Right renal pelvis (tissue), 4 donors: ENCODE data around the gene CD248. TPM values are rescaled to one million over a fixed set of nuclear protein-coding genes. Genes with fewer than 3 reads are reported as not detected.

ENCODE experiments used
- DNase-seq, 4 donors: peaks; one replicate each; pipeline ENCODE4 v3.0.0-alpha.2; 2013; ENCODE audit warnings: low read depth in 4 of 4, low spot score in 3 of 4, missing footprints in 1 of 4
- polyA plus RNA-seq, 4 donors: library from polyadenylated mRNA; unstranded; fragments of 120-200 nt; gene quantifications; one replicate each; pipeline ENCODE4 v1.2.1, GENCODE V29; 2013; ENCODE audit not compliant: insufficient read length in 4 of 4

Gene CD248
- polyA plus RNA-seq, 4 donors, result 69.0 to 80.6 (median 73.7) TPM

DNA sequence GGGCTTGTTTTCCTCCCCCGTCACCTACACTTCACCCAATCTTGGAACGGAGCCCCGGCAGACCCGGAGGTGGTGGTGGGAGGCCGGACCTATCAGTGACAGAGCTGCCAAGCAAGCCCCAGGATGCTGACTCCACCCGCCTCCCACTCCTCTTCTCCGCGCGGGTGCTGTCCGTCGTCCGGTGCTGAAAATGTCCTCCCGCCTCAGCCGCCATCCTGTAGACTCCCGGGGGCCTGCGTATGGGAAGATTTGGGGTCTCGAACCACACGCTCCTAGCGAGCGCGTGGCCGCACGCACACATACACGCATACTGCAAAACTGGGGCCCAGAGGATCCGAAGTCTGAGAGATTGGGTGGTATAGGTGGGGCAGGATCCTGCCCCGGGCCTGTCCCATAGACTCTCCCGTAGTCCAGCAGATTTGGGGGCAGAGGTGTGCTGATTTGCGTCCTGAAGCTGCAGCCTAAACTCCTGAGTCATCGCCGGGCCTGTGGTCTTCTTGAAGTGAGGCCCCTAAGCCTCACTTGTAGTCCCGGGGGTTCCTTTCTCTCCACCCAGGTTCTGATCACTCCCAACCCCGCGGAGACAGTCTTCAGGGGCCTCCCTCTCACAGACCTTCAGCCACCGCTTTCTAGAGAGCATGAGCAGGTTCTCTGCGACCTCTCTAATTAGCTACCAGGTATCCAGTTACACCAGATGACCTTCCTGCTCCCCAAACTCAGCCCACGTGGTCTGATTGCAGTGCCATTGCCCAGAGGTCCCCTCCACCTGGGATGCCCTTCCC, 27.1 kb downstream of the CD248 start:
- peak in 3 of 4 donors; percentile 67 to 78 (median 69) for DNase-seq

- DNase-seq, result peak; percentile 93 to 97 (median 96)
These were observed 27.9 kb downstream of the CD248 start, which contains the start of gene YIF1A for GRCh38 chr11:66288671-66289547. Gene YIF1A (minus strand): TSS chr11:66289143. CDS start chr11:66288985, 158 bp downstream.

GRCh38 chr11:66287889-66288670, 28.8 kb downstream of the CD248 start:
- no peak for DNase-seq

GRCh38 chr11:66287211-66287888, 29.5 kb downstream of the CD248 start:
- no peak for DNase-seq

- DNase-seq, result no peak
These were observed 30.1 kb downstream of the CD248 start for GRCh38 chr11:66286699-66287098.

DNA sequence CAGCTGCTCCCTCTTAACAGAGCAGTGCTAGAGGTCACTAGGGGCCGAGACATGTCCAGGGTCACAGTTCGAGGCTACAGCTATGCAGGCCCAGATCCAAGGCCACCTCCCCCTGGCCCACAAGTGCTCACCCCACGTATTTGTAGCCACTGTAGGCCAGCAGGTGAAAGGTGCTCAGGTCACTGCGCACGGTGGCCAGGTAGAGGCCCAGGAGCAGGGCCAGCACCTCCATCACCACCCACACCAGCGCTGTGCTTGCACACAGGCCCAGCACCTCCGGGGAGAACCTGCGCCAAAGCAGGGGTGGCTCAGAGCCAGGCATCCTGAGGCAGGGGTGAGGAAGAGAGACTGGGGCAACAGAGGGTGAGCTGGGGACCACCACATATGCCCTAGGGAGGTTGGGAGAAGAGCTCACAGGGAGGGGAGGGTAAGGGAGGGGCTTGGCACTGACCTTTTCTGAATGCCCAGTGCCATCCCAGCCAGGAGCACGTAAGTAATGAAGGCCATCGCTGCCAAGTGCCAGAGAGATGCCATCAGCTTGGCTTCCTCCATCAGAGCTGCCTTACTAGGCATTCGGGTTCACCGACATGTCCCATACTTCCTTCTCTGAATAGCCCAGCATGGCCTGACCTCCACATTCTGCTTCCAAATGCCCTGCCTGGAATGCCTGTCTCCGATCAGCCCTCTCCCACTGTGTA, 31.4 kb downstream of the CD248 start:
- DNase-seq, result no peak

GRCh38 chr11:66284526-66285078, 32.2 kb downstream of the CD248 start:
- no peak for DNase-seq

DNA sequence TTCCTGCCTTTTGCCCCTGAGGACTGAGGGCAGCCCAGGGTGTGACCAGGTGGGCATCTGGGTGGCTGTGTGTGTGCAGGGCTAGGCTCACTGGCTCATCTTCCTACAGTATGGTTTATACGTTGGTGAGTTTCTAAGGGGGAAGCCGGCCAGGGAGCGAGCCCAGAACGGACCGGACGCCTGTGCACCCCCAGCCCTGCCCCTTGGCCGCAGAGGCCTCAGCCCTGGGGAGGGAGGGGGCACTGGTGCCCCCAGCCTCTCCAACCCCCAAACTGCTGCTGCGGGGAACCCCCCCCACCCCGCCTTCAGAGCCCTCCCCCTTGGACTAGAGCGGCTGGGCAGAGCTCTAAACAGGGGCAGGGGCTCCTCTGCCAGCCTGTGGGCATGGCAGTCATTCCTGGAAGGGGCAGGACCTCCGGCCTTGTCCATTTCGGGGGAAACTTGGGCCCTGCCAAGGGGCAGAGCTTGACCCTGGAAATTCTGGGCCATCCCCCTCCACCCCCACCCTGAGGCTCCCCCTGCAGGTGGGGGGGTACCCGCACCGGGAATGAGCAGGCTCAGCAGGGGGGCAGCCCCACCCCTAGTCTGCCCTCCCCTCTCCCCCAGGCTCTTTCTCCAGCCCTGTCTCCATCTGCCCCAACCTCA, 33.3 kb downstream of the CD248 start:
- DNase-seq, result no peak

DNA sequence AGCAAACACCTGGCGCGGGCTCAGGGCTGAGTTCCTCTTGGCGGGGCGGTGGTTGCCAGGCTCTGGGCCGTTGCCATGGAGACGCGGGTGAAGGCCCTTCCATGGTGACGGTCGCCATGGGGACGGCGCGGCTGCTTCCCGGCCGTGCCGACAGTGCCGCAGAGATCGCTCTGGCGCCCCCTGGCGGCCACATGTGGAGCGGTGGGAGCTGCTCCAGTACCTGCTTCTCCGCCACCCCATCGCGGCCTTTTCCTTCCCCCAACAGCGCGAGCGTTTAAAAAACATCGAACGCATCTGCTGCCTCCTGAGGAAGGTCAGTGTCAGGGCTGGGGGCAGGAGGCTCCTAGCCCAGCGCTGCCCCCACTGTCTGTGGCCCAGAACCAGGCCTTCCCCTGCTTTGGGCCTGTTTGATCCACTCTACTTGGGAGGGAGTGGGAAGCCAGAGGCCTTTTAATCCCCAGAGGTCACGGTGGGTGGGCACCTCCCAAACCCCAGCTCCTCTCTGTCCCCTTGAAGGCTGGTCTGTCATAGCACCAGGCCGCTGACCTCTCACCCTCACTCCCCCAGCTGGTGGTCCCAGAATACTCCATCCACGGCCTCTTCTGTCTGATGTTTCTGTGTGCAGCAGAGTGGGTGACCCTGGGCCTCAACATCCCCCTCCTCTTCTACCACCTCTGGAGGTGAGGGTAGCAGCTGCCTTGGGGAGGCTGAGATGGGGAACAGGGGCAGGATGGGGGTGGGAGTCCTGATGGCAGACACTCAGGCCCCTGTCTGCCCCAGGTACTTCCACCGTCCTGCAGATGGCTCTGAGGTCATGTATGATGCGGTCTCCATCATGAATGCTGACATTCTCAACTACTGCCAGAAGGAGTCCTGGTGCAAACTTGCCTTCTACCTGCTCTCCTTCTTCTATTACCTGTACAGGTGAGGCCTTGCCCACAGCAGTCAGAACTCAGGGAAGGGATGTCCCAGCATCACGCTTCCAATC, 34.1 kb downstream of the CD248 start:
- DNase-seq, result peak; percentile 92 to 96 (median 95)

GRCh38 chr11:66281776-66282467, 34.9 kb downstream of the CD248 start:
- DNase-seq, result no peak

GRCh38 chr11:66281001-66281400, 35.8 kb downstream of the CD248 start:
- DNase-seq, result no peak

DNA sequence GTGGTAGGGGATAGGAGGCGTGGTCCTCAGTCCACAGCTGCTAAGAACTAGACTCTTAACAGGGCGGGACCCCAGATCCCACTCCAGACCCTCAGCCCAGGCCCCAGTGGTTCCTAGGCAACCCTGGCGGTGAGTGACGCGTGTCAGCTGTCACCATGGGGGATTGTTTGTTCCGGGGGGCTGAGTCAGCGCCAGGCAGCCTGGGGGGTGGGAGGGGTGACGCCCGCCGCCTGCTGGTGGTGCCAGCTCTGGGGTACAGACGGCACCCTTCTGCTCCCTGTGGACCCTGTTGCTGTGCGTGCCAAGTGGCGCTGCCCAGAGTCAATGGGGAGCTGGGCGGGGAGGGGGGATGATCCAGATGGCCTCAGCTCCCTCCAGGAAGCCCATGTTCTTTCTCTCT, 36.4 kb downstream of the CD248 start:
- no peak for DNase-seq

DNA sequence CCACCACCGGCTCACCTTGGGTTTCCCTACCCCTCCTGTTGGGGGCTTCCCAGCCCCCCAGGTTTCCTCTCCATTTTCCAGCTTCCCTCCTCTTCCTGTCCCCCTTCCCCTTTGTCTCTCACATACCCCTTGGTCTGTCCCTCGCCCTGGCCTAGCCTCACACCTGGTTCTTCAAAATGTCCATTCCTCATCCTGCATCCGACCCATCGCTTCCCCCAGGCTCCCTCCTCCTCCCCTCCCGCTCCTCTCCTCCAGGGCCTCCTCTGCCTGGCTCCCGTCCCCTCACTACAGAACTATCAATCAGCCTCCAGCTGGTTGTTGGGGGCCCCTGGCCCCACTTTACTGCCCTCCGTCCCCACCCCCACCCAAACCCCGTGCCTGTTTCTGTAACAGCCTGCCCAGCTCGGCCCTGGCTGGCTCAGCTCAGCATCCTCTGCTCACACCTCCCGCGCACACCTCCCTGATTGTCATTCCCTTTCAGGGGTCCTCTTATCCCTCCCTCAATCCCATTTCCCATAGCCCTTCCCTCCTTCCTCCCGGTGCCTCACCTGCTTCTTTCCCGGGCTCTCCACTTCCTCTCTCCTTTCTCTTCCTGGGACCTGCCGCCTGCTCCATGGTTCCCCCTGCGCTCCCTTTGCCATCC, 37.6 kb downstream of the CD248 start:
- no peak for DNase-seq

DNA sequence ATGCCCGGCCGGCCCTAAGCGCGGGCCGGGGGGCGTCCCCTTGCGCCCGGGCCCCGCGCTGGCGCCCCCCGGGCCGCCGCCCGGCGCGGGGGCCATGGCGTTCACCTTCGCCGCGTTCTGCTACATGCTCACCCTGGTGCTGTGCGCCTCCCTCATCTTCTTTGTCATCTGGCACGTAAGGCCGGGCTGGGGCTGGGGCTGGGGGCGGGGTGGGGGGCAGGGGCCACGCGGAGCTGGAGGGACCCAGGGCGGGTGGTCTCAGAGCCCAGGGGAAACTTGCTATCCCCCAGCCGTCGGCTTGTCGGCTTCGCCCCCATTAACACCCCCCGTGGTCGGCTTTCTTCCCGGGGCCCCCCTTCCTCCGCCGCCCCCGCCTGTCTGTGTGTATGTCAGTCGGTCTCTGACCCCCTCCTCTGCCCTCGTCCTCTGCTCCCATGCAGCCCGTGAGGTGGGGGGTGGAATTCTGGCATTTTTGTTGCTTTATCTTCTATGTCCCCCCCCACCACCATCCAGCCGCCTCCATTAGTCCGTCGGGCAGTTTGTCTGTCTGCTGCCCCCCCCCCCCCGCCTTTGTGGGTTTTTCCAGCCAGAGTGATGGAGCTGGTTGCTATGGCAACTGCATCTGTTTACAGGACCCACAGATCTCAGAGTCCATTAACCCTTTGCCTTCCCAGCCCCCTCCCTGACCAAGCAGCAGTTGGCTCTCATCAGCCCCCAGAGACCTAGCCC, 38.3 kb downstream of the CD248 start:
- DNase-seq, result no peak

- DNase-seq, result no peak
These were observed 39.1 kb downstream of the CD248 start, which contains the start of gene CNIH2 for GRCh38 chr11:66277471-66278362. Gene CNIH2 (plus strand): TSS chr11:66278175. CDS start chr11:66278457, 282 bp downstream.
